Anterior cingulate cortex (tissue), 58 donors: ENCODE measurements around the gene FGF14.

ENCODE experiments used
- DNase-seq, 58 donors: peaks; one replicate each; lab custom pipeline; 2025; lab: John Stamatoyannopoulos, UW

The FGF14 gene

GRCh38 chr13:101829484-101829883 lies 572.4 kb downstream of the FGF14 start:
- DNase-seq = no peak

DNA sequence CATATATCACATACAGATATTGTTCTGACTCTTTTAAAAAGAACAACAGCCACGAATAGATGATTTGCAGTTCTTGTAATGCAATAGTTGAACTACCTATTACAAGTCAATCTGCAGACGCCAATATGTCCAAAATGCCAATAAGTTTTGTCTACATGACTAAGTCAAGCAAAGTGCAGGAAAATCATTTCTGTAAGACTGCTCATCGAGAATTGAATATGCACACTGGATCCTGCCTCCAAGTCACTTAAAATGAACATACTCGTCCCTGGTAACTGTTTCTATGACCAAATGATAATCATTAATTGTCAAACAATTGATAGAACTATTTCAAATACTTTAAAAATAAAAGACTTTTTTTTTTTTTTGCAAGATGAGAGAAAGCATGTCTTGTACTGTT lies 573.7 kb downstream of the FGF14 start:
- DNase-seq = no peak

- no peak for DNase-seq
Observed at GRCh38 chr13:101817898-101818297, 584.0 kb downstream of the FGF14 start.

DNA sequence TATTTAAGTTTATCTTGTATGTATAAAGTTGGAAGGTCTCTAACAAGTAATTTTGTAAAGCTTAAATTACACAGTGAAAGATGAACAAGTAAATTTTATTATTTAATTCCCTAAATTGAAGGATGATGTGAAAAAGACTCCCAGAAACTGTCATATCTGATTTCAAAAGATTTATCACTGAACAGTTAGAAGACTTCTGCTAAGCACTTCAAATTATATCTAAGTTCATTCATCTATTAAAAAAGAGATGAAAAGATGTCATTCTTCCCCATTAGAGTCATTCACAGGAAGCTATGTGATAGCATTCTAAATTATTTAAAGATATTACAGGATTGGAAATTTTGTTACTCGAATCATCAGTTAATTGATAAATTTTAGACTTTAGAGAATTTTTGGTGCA lies 590.0 kb downstream of the FGF14 start:
- no peak for DNase-seq

DNA sequence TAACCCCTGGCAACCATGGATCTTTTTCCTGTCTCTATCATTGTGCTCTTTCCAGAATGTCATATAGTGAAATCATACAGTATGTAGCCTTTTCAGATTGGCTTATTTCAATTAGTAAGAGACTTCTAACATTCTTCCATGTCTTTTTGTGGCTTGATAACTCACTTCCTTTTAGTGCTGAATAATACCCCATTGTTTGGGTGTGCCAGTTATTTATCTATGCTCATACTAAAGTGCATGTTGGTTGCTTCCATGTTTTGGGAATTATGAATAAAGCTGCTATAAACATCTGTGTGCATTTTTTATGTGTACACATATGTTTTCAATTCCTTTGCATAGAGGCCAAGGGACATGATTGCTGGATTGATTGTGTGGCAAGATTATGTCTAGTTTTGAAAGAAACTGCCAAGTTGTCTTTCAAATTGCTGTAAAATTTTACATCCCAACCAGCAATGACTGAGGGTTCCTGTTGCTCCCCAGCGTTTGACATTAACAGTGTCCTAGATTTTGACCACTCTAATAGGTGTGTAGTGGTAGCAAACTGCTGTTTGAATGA lies 590.5 kb downstream of the FGF14 start:
- no peak for DNase-seq

DNA sequence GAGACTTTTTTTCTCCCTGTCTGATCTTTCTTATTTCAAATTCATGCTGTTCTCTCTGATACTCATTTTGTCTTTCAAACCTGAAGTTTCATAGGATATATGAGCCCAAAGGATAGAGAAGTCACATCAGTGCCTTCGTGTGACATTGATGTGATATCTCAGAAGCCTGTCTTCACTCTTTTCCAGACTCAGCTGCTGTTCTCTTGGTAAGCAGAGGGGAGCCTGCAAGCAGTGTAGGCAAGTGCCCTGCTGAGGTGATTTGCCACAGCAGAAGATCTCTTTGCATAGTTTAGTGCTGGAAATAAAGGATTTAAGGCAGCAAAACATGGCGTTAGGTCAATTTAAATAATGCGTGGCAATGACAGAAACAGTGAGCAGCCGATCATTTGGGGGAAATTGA lies 602.7 kb downstream of the FGF14 start:
- no peak for DNase-seq

- no peak for DNase-seq
Observed at GRCh38 chr13:101798437-101798836, 603.4 kb downstream of the FGF14 start.

DNA sequence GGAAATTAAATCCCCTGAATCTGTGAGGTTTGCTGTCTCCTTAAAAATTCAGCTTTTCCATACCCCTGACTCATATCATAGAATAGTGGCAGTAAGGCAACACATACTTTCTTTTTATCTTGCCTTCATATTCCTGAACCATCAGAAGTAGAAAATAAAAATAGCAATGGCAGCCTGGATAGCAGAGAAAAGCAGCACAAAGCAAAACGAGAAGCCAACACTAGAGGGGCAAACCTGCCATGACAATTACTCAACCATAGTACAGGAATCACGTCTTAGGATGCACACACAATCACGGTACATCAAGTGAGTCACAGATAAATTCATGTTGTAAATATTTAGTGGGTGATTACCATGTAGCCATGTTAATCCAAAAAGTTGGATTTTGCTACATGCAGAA lies 606.4 kb downstream of the FGF14 start:
- no peak for DNase-seq

GRCh38 chr13:101795025-101795424 lies 606.8 kb downstream of the FGF14 start:
- DNase-seq = no peak

- DNase-seq = no peak
Observed at GRCh38 chr13:101792189-101792588, 609.7 kb downstream of the FGF14 start.

- peak in 12 of 58 donors; percentile 0 to 7 (median 4) for DNase-seq
Observed at GRCh38 chr13:101785858-101786257, 616.0 kb downstream of the FGF14 start.

DNA sequence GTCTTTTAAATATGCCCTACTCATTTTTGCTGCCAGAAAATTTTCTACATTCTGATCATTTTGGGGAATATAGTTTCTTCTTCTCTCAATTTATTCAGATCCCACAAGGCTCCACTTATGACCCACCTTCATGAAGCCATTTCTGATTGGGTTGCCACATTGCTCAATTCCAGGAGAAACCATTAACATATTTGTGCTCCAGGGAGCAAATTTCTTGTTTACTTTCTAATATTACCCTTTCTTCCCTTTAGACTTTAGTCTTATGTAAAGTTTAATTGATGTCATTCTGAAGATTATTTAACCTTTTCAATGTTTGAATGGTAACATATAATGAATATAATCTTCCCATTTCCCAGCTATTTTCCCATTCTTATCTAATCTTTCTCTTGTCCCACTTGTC lies 617.5 kb downstream of the FGF14 start:
- DNase-seq = no peak

- no peak for DNase-seq
Observed at GRCh38 chr13:101783554-101783953, 618.3 kb downstream of the FGF14 start.

DNA sequence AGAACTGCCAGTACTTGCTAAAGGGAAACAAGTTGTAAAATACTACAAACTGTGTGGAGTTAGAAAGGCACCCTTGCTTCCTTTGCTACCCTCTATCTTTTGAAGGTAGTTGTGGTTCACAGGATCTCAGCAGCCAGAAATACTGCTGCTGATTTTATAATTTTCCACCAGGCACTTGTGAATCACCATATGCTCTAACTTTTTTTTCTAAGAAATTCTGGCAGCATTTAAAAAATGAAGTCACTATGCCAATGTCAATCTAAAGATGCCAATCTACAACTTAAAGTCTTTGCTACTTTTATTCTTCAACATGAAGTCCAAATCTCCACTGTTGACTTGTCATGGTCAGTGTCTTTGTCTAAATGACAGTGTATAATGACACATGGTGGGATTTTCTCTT lies 621.6 kb downstream of the FGF14 start:
- no peak for DNase-seq

DNA sequence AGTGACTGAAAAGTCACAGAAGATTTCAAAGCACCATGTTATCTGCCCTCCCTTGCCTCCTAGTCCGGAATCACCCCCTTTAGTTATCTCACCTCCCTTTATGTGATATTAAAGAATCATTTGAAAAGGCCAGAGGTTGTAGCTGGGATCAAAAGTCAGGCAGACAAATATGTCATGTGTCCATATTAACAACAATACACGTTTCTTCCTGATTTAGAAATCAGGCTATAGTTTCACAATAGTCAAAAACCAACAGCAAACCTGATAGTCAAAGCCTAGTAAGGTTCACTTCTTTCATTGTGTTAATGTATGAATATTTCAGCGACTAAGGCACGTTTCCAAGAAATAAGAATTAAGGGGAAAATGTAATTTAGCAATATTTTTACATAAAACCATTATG lies 622.7 kb downstream of the FGF14 start:
- DNase-seq = no peak

- peak in 3 of 58 donors; percentile 1 to 15 (median 3) for DNase-seq
Observed at GRCh38 chr13:101775267-101775666, 626.6 kb downstream of the FGF14 start.

DNA sequence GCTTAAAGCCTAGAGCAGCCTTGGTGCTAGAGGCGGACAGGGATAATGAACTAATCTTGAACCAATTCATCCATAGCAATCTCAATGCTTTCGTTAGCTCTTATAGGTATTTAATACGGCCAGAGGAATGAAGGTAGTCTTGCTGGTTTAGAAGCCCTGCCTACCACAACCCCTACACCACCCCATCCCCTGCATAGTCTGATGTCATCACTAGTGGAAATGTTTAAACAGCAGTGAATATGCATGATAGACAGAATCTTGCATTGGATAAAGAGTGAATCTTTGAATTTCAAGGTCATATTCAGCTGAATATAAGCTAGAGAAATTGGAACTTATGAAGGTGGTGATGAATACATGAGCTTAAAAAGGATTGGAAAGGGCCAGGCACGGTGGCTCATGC lies 627.5 kb downstream of the FGF14 start:
- DNase-seq = no peak

DNA sequence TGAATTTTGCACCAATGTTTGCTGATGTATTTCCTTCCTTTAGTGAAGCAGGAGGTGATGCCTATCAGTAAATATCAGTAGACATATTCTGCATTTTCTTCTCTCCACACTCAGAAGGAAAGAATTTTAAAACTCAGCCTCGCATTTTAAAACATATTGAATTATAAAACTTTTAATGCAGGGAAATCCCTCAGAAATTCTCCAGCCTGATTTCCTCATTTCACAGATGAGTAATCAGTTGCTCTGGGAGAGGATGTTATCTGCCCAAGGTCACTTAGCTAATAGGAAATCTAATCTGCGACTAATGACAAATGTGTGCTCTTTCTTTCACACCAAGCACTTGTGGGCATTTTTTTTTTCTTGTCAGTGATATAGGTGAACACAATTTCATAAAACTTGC lies 628.8 kb downstream of the FGF14 start:
- no peak for DNase-seq

DNA sequence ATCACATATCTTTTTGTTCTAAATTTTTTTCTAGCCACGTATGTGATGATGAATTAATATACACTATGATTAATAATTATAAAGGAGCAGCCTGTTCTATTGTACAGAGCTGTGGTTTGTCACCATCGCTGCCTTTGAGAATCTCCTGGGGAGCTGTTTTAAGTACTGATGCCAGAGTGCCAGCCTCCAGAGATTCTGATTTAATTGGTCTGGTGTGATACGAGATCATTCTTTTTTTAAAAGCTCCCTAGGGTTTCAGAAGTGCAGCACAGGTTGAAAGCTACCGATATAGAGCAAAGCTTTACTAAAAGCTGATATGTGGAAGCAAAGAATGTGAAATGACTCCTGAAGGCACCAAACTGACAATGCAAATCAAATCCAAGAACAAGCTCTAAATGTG lies 634.7 kb downstream of the FGF14 start:
- no peak for DNase-seq

DNA sequence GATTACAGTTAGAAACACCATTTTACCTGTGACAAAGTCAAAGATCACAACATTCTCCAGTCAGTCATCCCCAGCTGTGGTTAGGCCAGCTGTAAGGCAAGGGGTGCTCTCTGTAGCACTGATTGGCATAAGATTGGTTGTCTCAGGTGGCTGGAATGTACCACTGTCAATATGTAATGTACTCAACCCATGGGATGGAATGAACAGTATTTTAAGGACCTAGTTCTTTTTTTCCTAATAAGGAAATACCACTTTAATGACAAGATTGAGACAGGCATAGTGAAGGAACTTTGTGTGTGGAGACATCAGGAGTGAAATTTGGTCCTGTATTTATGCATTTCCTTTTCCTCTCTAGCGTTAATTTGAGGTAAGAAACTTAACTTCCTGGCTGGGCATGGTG lies 638.7 kb downstream of the FGF14 start:
- DNase-seq = no peak

DNA sequence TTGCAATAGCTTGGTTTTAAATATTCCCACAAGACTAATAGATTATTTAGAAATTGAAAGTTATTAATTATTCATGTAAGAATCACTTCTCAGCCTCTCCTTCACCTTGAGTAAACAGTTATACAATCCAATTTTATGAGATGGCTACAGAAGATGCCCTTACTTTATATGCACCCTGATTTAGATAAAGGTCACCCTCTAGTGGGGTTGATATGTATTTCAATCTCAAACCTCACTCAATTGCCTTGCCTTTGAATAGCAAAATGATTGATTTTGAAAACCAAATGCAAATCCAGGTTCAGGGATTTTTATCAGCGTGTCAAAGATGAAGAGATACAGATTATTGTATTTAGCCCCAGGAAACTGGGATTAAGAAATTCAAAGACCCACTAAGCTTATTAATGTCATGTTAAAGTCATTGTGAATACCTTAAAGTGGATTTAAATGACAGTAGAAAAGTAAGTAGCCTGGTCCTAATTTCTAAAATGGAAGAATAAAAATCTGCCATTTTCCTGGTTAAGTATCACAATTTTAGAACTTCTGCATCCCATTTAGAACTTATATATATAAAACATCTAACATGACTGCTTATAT lies 644.3 kb downstream of the FGF14 start:
- DNase-seq = peak in 1 of 58 donors; percentile 8

- no peak for DNase-seq
Observed at GRCh38 chr13:101755228-101755887, 646.5 kb downstream of the FGF14 start.
